Right forelimb (tissue), 1 donor: ENCODE results near the gene RRM2.

Experiments used
- DNase-seq: peaks from one replicate; pipeline ENCODE4 v3.0.0-alpha.2; 2018

The RRM2 gene

GRCh38 chr2:10122500-10123280 lies at the start of gene RRM2:
Gene RRM2, plus strand, starts transcription at chr2:10122739. Its CDS starts 60 bp downstream, at chr2:10122799.
- DNase-seq: peak; percentile 94

- DNase-seq: no peak
These were observed 48.8 kb upstream of the RRM2 start for GRCh38 chr2:10073706-10074105.

GRCh38 chr2:10075101-10075500 lies 47.4 kb upstream of the RRM2 start:
- no peak for DNase-seq

GRCh38 chr2:10075571-10076209 lies 46.8 kb upstream of the RRM2 start:
- DNase-seq: no peak

GRCh38 chr2:10076511-10076910 lies 46.0 kb upstream of the RRM2 start:
- DNase-seq: no peak

GRCh38 chr2:10076988-10077527 lies 45.5 kb upstream of the RRM2 start:
- DNase-seq: no peak

GRCh38 chr2:10078001-10078400 lies 44.5 kb upstream of the RRM2 start:
- no peak for DNase-seq

- no peak for DNase-seq
These were observed 43.8 kb upstream of the RRM2 start for GRCh38 chr2:10078704-10079265.

GRCh38 chr2:10079266-10079869 lies 43.2 kb upstream of the RRM2 start:
- DNase-seq: peak; percentile 70

- DNase-seq: no peak
These were observed 42.5 kb upstream of the RRM2 start, which contains the start of gene CYS1 for GRCh38 chr2:10079870-10080535. Gene CYS1, minus strand, starts transcription at chr2:10080411. Its CDS starts 188 bp downstream, at chr2:10080223.

- no peak for DNase-seq
These were observed 41.8 kb upstream of the RRM2 start for GRCh38 chr2:10080536-10081304.

- peak; percentile 56 for DNase-seq
These were observed 39.5 kb upstream of the RRM2 start for GRCh38 chr2:10083046-10083445.

GRCh38 chr2:10083692-10084211 lies 38.8 kb upstream of the RRM2 start:
- no peak for DNase-seq

- no peak for DNase-seq
These were observed 38.2 kb upstream of the RRM2 start for GRCh38 chr2:10084223-10084865.

GRCh38 chr2:10085043-10085667 lies 37.4 kb upstream of the RRM2 start:
- DNase-seq: no peak

GRCh38 chr2:10085668-10086059 lies 36.9 kb upstream of the RRM2 start:
- DNase-seq: no peak

- no peak for DNase-seq
These were observed 35.6 kb upstream of the RRM2 start for GRCh38 chr2:10086950-10087349.

GRCh38 chr2:10087360-10087759 lies 35.2 kb upstream of the RRM2 start:
- no peak for DNase-seq

GRCh38 chr2:10089565-10090190 lies 32.9 kb upstream of the RRM2 start:
- no peak for DNase-seq
